K562 (cell line): ENCODE measurements around the gene RREB1. TPM values are rescaled to one million over a fixed set of nuclear protein-coding genes. Genes with fewer than 3 reads are reported as not detected.

Source experiments
- ATF1 ChIP-seq, 2 experiments: fragments of 450-650 bp in 1 of 2; IDR thresholded peaks; 2 replicates each; pipeline ENCODE4 v1.6.1; 2016; ENCODE audit warnings: missing compliant biosample characterization in 1 of 2, missing genetic modification characterization in 1 of 2
- CHD2 ChIP-seq: IDR thresholded peaks from 2 replicates; pipeline ENCODE4 v1.6.1; 2011; ENCODE audit warnings: low read depth, low read length
- CHD7 ChIP-seq: fragments of 200-600 bp; sonication (generic); IDR thresholded peaks from one replicate; pipeline ENCODE4 v1.6.1; 2012; ENCODE audit warnings: mild to moderate bottlenecking, low read depth, low read length, inconsistent platforms
- MTA1 ChIP-seq: fragments of 450-650 bp; IDR thresholded peaks from 2 replicates; pipeline ENCODE4 v1.6.1; 2017; ENCODE audit warnings: borderline replicate concordance
- PTTG1 ChIP-seq: fragments of 450-650 bp; IDR thresholded peaks from 2 replicates; pipeline ENCODE4 v1.6.1; 2016; ENCODE audit warnings: low read depth, mild to moderate bottlenecking, missing genetic modification characterization, missing compliant biosample characterization
- RBBP5 ChIP-seq: fragments of 200-600 bp; sonication (generic); IDR thresholded peaks from 2 replicates; pipeline ENCODE4 v1.6.1; 2012; ENCODE audit warnings: borderline replicate concordance, mild to moderate bottlenecking, low read length, control low read depth, inconsistent platforms; ENCODE audit not compliant: insufficient read depth, poor library complexity, severe bottlenecking
- SRSF7 ChIP-seq: fragments of 200-400 bp; formaldehyde crosslinking; optimal IDR thresholded peaks from 2 replicates; pipeline ENCODE3; 2017; ENCODE audit warnings: mild to moderate bottlenecking, low read depth, low read length
- TAF15 ChIP-seq: fragments of 200-400 bp; formaldehyde crosslinking; IDR thresholded peaks from 2 replicates; pipeline ENCODE4 v1.6.1; 2017; ENCODE audit warnings: mild to moderate bottlenecking, low read depth, low read length, moderate library complexity
- ZBED1 ChIP-seq: IDR thresholded peaks from 2 replicates; pipeline ENCODE4 v1.6.1; 2014
- ZBTB12 ChIP-seq: fragments of 250-450 bp; sonication (Bioruptor Pico); IDR thresholded peaks from 2 replicates; pipeline ENCODE4 v1.4.0; 2020
- ZBTB7A ChIP-seq: IDR thresholded peaks from 2 replicates; pipeline ENCODE4 v1.6.1; 2011; ENCODE audit warnings: low read depth, mild to moderate bottlenecking, low read length, moderate library complexity, borderline replicate concordance; ENCODE audit not compliant: control insufficient read depth
- polyA plus RNA-seq, 8 experiments: library from polyadenylated mRNA; depleted of rRNA in 4 of 8; stranded (reverse) in 5 of 8; unstranded in 3 of 8; fragments of >200 nt; fragmentation: Nextera tagmentation in 2 of 8; fragmentation: Illumina TruSeq in 1 of 8; extraction: Ambion mirVana in 2 of 8; extraction: Trizol in 1 of 8; gene quantifications; 2 replicates each; pipeline versions ENCODE4 v1.2.1 to v1.2.3, GENCODE V29; 2011 to 2014; ENCODE audit warnings: inconsistent platforms in 1 of 8, missing spikeins in 1 of 8
- total RNA-seq, 7 experiments: library from RNA; depleted of rRNA in 6 of 7; stranded (reverse); fragments of >200 nt in 6 of 7; fragmentation: Illumina TruSeq in 2 of 7; extraction: Trizol in 2 of 7; gene quantifications; 2 replicates each; pipeline versions ENCODE4 v1.2.1 to v1.2.3, GENCODE V29; 2011 to 2021; ENCODE audit warnings: low replicate concordance in 1 of 7
- TF ChIP-seq, protein P1 (sequence below): sonication (generic); formaldehyde crosslinking; IDR thresholded peaks from 2 replicates; pipeline ENCODE4 v1.8.1; 2023; ENCODE audit warnings: mild to moderate bottlenecking, missing genetic modification reagents

RREB1 gene
- total and polyA plus RNA-seq, 9 of the 15 experiments (the other 6 are each of a cell fraction or from before 2014, with no cell fraction given), result 3.3 to 64.2 (median 19.3) TPM

DNA sequence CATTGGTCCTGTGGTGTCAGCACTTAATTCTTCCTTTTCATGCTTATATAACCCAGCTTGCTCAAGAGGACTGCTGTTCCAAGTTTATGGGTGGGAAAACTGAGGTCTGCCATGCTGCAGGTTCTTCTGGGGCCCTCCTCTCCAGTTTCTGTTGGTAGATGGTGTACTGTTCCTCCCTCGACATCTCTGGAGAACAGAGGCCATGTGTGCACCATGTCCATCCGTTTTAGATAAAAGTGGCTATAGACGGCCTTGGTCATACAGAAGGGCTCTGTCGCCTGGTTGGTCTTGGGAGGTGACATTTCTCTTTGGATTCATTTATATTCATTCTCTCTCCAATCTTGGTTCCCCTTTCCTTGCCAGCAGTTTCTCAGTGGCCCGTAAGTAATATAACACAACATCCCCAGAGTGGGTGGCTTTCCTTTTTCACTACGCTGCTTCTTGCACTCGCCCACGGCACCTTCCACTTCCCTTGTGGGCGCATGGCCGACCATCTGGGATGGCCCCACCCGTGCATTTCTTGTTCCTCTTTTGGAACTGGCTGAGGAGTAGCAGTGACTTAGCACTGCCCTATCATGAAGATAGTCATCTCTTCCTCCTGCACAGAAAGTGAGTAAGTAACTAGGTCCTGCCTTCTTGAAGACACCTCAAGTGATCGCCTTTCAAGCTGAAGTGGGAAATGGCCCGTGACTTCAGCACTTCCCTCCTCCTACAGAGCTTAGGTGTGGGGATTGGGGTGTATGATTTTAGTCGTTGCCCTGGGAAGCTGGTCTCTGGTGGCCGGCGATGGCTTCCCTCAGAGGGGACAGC lies 94.2 kb downstream of the RREB1 start (continued):
- no peak for TF ChIP-seq CHD7
- TF ChIP-seq, protein P1, sequence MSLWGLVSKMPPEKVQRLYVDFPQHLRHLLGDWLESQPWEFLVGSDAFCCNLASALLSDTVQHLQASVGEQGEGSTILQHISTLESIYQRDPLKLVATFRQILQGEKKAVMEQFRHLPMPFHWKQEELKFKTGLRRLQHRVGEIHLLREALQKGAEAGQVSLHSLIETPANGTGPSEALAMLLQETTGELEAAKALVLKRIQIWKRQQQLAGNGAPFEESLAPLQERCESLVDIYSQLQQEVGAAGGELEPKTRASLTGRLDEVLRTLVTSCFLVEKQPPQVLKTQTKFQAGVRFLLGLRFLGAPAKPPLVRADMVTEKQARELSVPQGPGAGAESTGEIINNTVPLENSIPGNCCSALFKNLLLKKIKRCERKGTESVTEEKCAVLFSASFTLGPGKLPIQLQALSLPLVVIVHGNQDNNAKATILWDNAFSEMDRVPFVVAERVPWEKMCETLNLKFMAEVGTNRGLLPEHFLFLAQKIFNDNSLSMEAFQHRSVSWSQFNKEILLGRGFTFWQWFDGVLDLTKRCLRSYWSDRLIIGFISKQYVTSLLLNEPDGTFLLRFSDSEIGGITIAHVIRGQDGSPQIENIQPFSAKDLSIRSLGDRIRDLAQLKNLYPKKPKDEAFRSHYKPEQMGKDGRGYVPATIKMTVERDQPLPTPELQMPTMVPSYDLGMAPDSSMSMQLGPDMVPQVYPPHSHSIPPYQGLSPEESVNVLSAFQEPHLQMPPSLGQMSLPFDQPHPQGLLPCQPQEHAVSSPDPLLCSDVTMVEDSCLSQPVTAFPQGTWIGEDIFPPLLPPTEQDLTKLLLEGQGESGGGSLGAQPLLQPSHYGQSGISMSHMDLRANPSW (CRISPR knock-in tag), result no peak
- TF ChIP-seq RBBP5, result peak; percentile 52
- TF ChIP-seq TAF15, result no peak
- no peak for TF ChIP-seq ATF1 (CRISPR knock-in tag; IDR thresholded peaks at IDR 0.05)
- peak; percentile 67 for TF ChIP-seq ATF1 (tag; IDR thresholded peaks at IDR 0.05)
- no peak for TF ChIP-seq SRSF7
- TF ChIP-seq CHD2, result no peak
- TF ChIP-seq ZBTB7A, result no peak
- peak; percentile 89; the same call in 1 of the 2 replicates for TF ChIP-seq MTA1
- TF ChIP-seq ZBED1, result peak; percentile 84
- TF ChIP-seq ZBTB12 (CRISPR knock-in tag), result no peak
- no peak for TF ChIP-seq PTTG1 (tag)
